Naive thymus-derived CD4-positive, alpha-beta T cell (primary cell): ENCODE data around the gene BATF3. TPM values are rescaled to one million over a fixed set of nuclear protein-coding genes. Genes with fewer than 3 reads are reported as not detected.

ENCODE experiments used
- ATAC-seq: fragments of 150-1000 bp; cut with Tn5 transposase; 2 replicates; pipeline ENCODE4 v1.10.0; 2021; ENCODE audit warnings: mild to moderate bottlenecking, moderate library complexity
- CTCF ChIA-PET: fragments of 350-600 bp; sonication (Branson Sonifier 250); formaldehyde crosslinking; loops from one replicate; lab custom pipeline; 2021; ENCODE audit warnings: antibody characterized with exemption; lab: Charles Lee
- POLR2A ChIA-PET: fragments of 350-600 bp; sonication (Branson Sonifier 250); formaldehyde crosslinking; loops from one replicate; lab custom pipeline; 2021; ENCODE audit warnings: antibody characterized with exemption, inconsistent platforms; lab: Charles Lee
- DNase-seq, 9 donors: peaks; one replicate each; pipeline versions ENCODE4 v3.0.0 to v3.0.0-alpha.2; 2020 to 2022; ENCODE audit warnings: mixed read lengths in 1 of 9
- H3K27ac ChIP-seq: one replicate; pipeline ENCODE4 v1.7.0; 2013; ENCODE audit warnings: mild to moderate bottlenecking, low read depth, low read length, moderate library complexity
- H3K27me3 ChIP-seq, 2 donors: one replicate each; pipeline ENCODE4 v1.7.0; 2013; ENCODE audit warnings: low read length in 2 of 2, mild to moderate bottlenecking in 2 of 2, moderate library complexity in 2 of 2; ENCODE audit not compliant: control insufficient read depth in 2 of 2, insufficient read depth in 2 of 2
- H3K36me3 ChIP-seq, 3 experiments: 1 replicate in 2 of 3; 2 replicates in 1 of 3; pipeline ENCODE4 v1.7.0; 2013; ENCODE audit warnings: low read length in 3 of 3, mild to moderate bottlenecking in 3 of 3, moderate library complexity in 1 of 3; ENCODE audit not compliant: insufficient read depth in 3 of 3, control insufficient read depth in 2 of 3
- H3K4me1 ChIP-seq, 2 donors: one replicate each; pipeline ENCODE4 v1.7.0; 2013; ENCODE audit warnings: low read length in 2 of 2, mild to moderate bottlenecking in 2 of 2, moderate library complexity in 1 of 2; ENCODE audit not compliant: control insufficient read depth in 2 of 2, insufficient read depth in 2 of 2
- H3K4me3 ChIP-seq: 2 replicates; pipeline ENCODE4 v1.7.0; 2013; ENCODE audit warnings: mild to moderate bottlenecking, low read length
- H3K9me3 ChIP-seq, 3 experiments: 1 replicate in 2 of 3; 2 replicates in 1 of 3; pipeline ENCODE4 v1.7.0; 2013; ENCODE audit warnings: low read length in 3 of 3; ENCODE audit not compliant: control insufficient read depth in 2 of 3
- H3K27ac Mint-ChIP-seq, 9 donors: one replicate each; pipeline ENCODE4 v1.8.0; 2020 to 2022; ENCODE audit warnings: mixed read lengths in 9 of 9, mild to moderate bottlenecking in 8 of 9, moderate library complexity in 5 of 9, inconsistent platforms in 2 of 9
- H3K27me3 Mint-ChIP-seq, 5 donors: one replicate each; pipeline ENCODE4 v1.8.0; 2021 to 2022; ENCODE audit warnings: mixed read lengths in 5 of 5, mild to moderate bottlenecking in 1 of 5
- H3K36me3 Mint-ChIP-seq, 5 donors: one replicate each; pipeline ENCODE4 v1.8.0; 2020 to 2022; ENCODE audit warnings: mixed read lengths in 5 of 5, mild to moderate bottlenecking in 3 of 5, inconsistent platforms in 1 of 5
- H3K4me1 Mint-ChIP-seq, 7 donors: one replicate each; pipeline ENCODE4 v1.8.0; 2020 to 2022; ENCODE audit warnings: mixed read lengths in 7 of 7, mild to moderate bottlenecking in 3 of 7, inconsistent platforms in 1 of 7
- H3K4me3 Mint-ChIP-seq, 10 donors: one replicate each; pipeline ENCODE4 v1.8.0; 2020 to 2022; ENCODE audit warnings: mild to moderate bottlenecking in 10 of 10, mixed read lengths in 10 of 10, moderate library complexity in 6 of 10, inconsistent platforms in 2 of 10
- H3K9me3 Mint-ChIP-seq, 11 donors: one replicate each; pipeline ENCODE4 v1.8.0; 2020 to 2022; ENCODE audit warnings: mixed read lengths in 11 of 11, mild to moderate bottlenecking in 4 of 11, inconsistent platforms in 1 of 11, moderate library complexity in 1 of 11
- intact Hi-C, 2 donors: fragments of 100-400 bp; cut with micrococcal nuclease; formaldehyde crosslinking; loops; one replicate each; pipeline ENCODE4 v1.15.1; 2023
- polyA plus RNA-seq, 2 donors: library from polyadenylated mRNA; unstranded; fragments of 300-500 nt; fragmentation: Illumina TruSeq; gene quantifications; one replicate each; pipeline ENCODE4 v1.2.3, GENCODE V29; 2021
- total RNA-seq, 6 experiments: library from RNA in 5 of 6; stranded (reverse) in 5 of 6; gene quantifications; 1 replicate in 5 of 6; 2 replicates in 1 of 6; pipeline ENCODE4 v1.2.3 and lab custom pipeline; 2021 to 2026

The BATF3 gene
- total and polyA plus RNA-seq, 7 experiments from 2014 or later = 0.27 to 40.2 (median 1.1) TPM

DNA sequence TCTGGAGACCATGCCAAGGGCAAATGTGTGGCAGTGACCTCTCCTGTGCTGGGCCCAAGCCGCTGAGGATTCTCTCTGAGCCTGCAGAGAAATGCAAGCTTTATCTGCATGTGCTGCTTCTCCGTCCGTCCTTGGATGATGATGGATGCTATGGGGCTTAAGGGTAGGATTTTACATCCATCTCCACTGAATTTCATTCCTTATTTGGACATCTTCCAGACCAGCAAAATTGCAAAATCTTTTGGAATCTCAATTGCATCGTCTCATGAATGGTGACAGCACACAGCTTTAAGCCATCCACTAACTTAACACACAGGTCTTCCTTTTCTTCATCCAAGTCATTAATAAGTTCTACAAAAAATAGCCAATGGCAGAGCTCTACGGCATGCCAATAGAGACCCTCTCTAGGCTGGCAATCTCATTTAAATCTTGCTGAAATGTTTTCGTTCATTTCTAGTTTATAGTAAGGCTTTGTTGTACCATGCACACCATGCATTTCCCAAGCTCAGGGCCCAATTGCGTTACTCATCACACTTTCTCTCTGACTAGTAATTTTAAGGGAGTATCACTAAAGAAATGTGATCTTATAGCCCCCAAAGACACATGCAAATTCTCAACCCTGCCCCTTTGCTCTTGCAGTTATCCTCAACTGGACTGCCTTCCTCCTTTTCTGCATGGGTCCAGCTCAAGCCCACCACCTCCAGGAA, 11.1 kb downstream of the BATF3 start:
- Mint-ChIP-seq H3K27ac (no peak overlapping the region), H3K4me1 (peaks cover 0 to 21% (median 6%) of the 10 kb centered on the region in 7 donors), H3K36me3 (peaks cover 0 to 5% (median 0%) of the 10 kb centered on the region in 5 donors), H3K9me3 (peaks cover 0 to 2% (median 0%) of the 10 kb centered on the region in 11 donors), H3K27me3 (peaks cover 0 to 21% (median 6%) of the 10 kb centered on the region in 5 donors), H3K4me3 (no peak overlapping the region)
- Histone ChIP-seq H3K36me3 (no peaks in the 10 kb centered on the region), H3K9me3 (no peaks in the 10 kb centered on the region), H3K27ac (no peak overlapping the region), H3K4me3 (no peak overlapping the region), H3K27me3 (no peaks in the 10 kb centered on the region), H3K4me1 (peaks cover 0 to 9% of the 10 kb centered on the region in 2 donors)
- DNase-seq (no peak), ATAC-seq (no peak)
- CTCF ChIA-PET = interaction anchor here (0.6 kb wide), 1 partner anchor 74 kb away, joined by 3 read pairs; no protein-coding TSS in a partner anchor
- POLR2A ChIA-PET = no interaction called here
- intact Hi-C loops = no loop called here

DNA sequence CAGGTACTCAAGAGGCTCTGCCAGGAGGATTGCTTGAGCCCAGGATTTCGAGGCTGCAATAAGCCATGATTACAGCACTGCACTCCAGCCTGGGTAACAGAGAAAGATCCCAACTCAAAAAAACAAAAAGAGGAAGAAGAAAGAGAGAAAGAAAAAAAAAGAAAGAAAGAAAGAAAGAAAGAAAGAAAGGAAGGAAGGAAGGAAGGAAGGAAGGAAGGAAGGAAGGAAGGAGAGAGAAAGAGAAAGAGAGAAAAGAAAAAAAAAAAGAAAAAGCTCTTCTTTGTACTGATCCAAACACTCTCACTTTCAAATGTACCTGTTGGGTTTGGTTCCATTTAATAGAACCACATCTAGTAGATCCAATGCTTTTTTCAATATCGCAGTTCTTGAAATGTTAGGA, 11.8 kb downstream of the BATF3 start:
- peaks cover 0 to 28% (median 11%) of the 10 kb centered on the region in 7 donors for H3K4me1 Mint-ChIP-seq
- Histone ChIP-seq H3K9me3 (no peaks in the 10 kb centered on the region), H3K4me1 (peaks cover 0 to 16% of the 10 kb centered on the region in 2 donors), H3K27me3 (no peaks in the 10 kb centered on the region), H3K36me3 (no peaks in the 10 kb centered on the region), H3K4me3 (no peak overlapping the region), H3K27ac (no peak overlapping the region)
- H3K27me3 Mint-ChIP-seq = peaks cover 0 to 21% (median 6%) of the 10 kb centered on the region in 5 donors
- CTCF ChIA-PET = no interaction called here
- POLR2A ChIA-PET = no interaction called here
- peaks cover 0 to 2% (median 0%) of the 10 kb centered on the region in 11 donors for H3K9me3 Mint-ChIP-seq
- no peak overlapping the region for H3K27ac Mint-ChIP-seq
- DNase-seq (no peak), ATAC-seq (no peak)
- H3K36me3 Mint-ChIP-seq = peaks cover 0 to 7% (median 0%) of the 10 kb centered on the region in 5 donors
- intact Hi-C loops = no loop called here
- no peak overlapping the region for H3K4me3 Mint-ChIP-seq

DNA sequence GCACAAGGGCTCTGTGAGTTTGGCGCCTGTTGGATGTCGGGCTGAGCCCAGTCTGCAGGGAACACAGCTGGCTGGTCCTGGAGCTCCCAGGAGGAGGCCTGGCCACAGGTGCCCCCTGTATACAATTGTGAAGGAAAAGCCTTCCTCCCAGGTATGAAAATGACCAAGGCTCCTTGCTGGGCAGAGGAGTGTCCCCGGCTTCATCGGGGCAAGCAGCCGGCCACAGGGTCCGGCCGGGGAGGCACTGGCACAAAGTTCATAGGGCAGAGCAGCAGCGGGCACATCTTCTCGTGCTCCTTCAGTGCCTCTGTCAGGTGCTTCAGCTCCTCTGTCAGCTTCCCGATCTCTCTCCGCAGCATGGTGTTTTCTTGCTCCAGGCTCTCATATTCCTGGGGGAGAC, 13.0 kb downstream of the BATF3 start:
- H3K27me3 ChIP-seq = no peaks in the 10 kb centered on the region
- intact Hi-C loops = no loop called here
- peaks cover 0 to 21% (median 6%) of the 10 kb centered on the region in 5 donors for H3K27me3 Mint-ChIP-seq
- no peak overlapping the region for H3K27ac ChIP-seq
- H3K9me3 ChIP-seq = no peaks in the 10 kb centered on the region
- H3K4me1 ChIP-seq = peaks cover 0 to 20% of the 10 kb centered on the region in 2 donors
- POLR2A ChIA-PET = no interaction called here
- H3K9me3 Mint-ChIP-seq = peaks cover 0 to 2% (median 0%) of the 10 kb centered on the region in 11 donors
- H3K36me3 Mint-ChIP-seq = peaks cover 0 to 7% (median 0%) of the 10 kb centered on the region in 5 donors
- CTCF ChIA-PET = no interaction called here
- H3K36me3 ChIP-seq = no peaks in the 10 kb centered on the region
- H3K4me3 ChIP-seq = no peak overlapping the region
- no peak overlapping the region for H3K4me3 Mint-ChIP-seq
- H3K4me1 Mint-ChIP-seq = peaks cover 0 to 33% (median 11%) of the 10 kb centered on the region in 7 donors
- H3K27ac Mint-ChIP-seq = no peak overlapping the region
- no peak for DNase-seq
- no peak for ATAC-seq

DNA sequence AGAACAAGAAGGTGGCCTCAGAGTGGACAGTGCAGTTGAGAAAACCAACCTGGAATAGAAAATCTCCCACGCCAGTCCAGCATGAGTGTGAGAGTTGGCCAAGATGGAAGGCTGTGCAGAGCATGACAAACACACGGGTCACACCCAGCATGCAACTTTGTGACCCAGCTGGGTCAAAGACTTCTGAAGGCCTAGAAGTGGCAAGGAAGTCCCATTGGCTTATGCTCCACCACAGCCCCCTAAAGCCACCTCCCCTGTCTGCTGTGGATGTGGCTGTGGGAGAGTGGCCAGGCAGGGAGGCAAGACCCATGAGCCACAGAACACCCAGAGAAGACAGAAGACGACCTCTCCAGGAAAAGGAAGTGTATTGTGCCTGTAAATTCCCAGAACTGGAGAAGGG, 13.6 kb downstream of the BATF3 start:
- ATAC-seq (no peak), DNase-seq (no peak)
- Mint-ChIP-seq H3K27me3 (peaks cover 0 to 21% (median 6%) of the 10 kb centered on the region in 5 donors), H3K4me1 (peaks cover 0 to 34% (median 11%) of the 10 kb centered on the region in 7 donors), H3K4me3 (no peak overlapping the region), H3K9me3 (peaks cover 0 to 2% (median 0%) of the 10 kb centered on the region in 11 donors), H3K27ac (no peak overlapping the region), H3K36me3 (peaks cover 0 to 7% (median 0%) of the 10 kb centered on the region in 5 donors)
- no peaks in the 10 kb centered on the region for H3K27me3 ChIP-seq
- CTCF ChIA-PET = no interaction called here
- no peak overlapping the region for H3K27ac ChIP-seq
- H3K4me3 ChIP-seq = no peak overlapping the region
- no peaks in the 10 kb centered on the region for H3K36me3 ChIP-seq
- no peaks in the 10 kb centered on the region for H3K9me3 ChIP-seq
- intact Hi-C loops = no loop called here
- POLR2A ChIA-PET = no interaction called here
- peaks cover 0 to 20% of the 10 kb centered on the region in 2 donors for H3K4me1 ChIP-seq

DNA sequence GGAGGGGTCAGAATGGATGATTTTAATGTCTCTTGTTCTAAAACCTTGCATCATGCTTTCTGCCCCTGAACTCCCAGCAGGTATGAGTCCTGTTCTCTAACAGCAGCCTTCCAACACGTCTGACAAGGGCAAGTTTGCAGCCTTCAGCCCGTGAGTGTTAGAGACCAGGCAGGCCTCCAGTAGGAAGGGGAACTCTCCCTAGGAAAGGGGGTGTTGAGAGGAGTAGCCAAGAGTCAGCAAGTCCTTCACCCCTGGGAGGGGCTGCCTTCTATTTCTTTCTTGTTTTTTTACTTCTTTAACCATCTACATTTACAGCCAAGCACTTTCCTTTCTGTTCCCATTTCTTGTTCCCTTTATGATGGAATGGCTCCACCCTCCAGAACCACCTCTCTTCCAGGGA, 14.2 kb downstream of the BATF3 start:
- H3K27me3 Mint-ChIP-seq = peaks cover 0 to 21% (median 6%) of the 10 kb centered on the region in 5 donors
- no peak overlapping the region for H3K27ac Mint-ChIP-seq
- Histone ChIP-seq H3K27me3 (no peaks in the 10 kb centered on the region), H3K9me3 (no peaks in the 10 kb centered on the region), H3K36me3 (no peaks in the 10 kb centered on the region), H3K4me3 (no peak overlapping the region), H3K27ac (no peak overlapping the region), H3K4me1 (peaks cover 0 to 20% of the 10 kb centered on the region in 2 donors)
- POLR2A ChIA-PET = no interaction called here
- ATAC-seq (no peak), DNase-seq (no peak)
- CTCF ChIA-PET = no interaction called here
- intact Hi-C loops = no loop called here
- peaks cover 0 to 2% (median 0%) of the 10 kb centered on the region in 11 donors for H3K9me3 Mint-ChIP-seq
- H3K36me3 Mint-ChIP-seq = peaks cover 0 to 7% (median 0%) of the 10 kb centered on the region in 5 donors
- H3K4me1 Mint-ChIP-seq = peaks cover 0 to 40% (median 11%) of the 10 kb centered on the region in 7 donors
- H3K4me3 Mint-ChIP-seq = no peak overlapping the region

DNA sequence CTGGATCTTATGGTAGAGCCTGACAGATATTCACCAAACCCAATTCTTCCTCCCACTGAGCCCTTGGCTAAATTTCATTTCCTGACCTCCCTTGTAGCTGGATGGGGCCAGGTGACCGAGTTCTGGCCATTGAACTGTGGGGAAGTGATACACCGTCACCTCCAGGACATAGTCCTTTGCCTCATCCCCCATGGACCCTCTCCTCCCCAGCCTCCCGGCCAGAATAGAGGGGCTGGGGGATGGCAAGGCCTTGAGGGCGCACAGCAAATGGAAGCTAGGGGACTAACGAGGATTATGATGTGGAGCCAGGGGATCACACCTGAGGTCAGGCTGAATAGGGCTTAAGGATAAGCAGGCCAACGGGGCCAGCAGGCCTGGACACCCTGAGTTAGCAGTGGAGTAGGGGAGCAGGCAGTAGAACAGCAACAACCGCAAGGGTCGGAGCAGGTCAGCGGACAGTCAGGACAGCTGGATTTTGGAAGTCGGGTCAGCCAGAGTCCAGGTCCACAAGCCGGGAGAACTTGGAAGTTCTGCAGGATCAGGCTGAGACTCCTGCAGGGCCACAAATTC, 15.0 kb downstream of the BATF3 start:
- peaks cover 0 to 2% (median 0%) of the 10 kb centered on the region in 11 donors for H3K9me3 Mint-ChIP-seq
- Histone ChIP-seq H3K27me3 (no peaks in the 10 kb centered on the region), H3K27ac (no peak overlapping the region), H3K9me3 (no peaks in the 10 kb centered on the region), H3K4me1 (peaks cover 0 to 20% of the 10 kb centered on the region in 2 donors), H3K4me3 (no peak overlapping the region), H3K36me3 (no peaks in the 10 kb centered on the region)
- H3K27ac Mint-ChIP-seq = no peak overlapping the region
- H3K4me1 Mint-ChIP-seq = peaks cover 0 to 44% (median 11%) of the 10 kb centered on the region in 7 donors
- intact Hi-C loops = no loop called here
- ChIA-PET CTCF (no interaction called here), POLR2A (no interaction called here)
- peaks cover 0 to 7% (median 0%) of the 10 kb centered on the region in 5 donors for H3K36me3 Mint-ChIP-seq
- DNase-seq = no peak
- peaks cover 0 to 21% (median 6%) of the 10 kb centered on the region in 5 donors for H3K27me3 Mint-ChIP-seq
- no peak for ATAC-seq
- no peak overlapping the region for H3K4me3 Mint-ChIP-seq
